Measurements from ENCODE around the gene RPL27. TPM values are rescaled to one million over a fixed set of nuclear protein-coding genes. Genes with fewer than 3 reads are reported as not detected.
A peak's percentile ranks its signal among the peaks of the same experiment; 100 is the strongest.

Gene RPL27
- total RNA-seq, 1 donor from 2014 or later = 1,148 TPM

- H3K27ac Mint-ChIP-seq = peak within 1 kb of the TSS; percentile 92
- peak within 1 kb of the TSS; percentile 93 for H3K4me3 Mint-ChIP-seq
- H3K27me3 Mint-ChIP-seq = peaks cover 4% of the 10 kb centered on the region
- H3K9me3 Mint-ChIP-seq = no peaks in the 10 kb centered on the region
- TF ChIP-seq CTCF (conservative IDR thresholded peaks at IDR 0.05) = peak; percentile 82
- peaks cover 19% of the 10 kb centered on the region for H3K4me1 Mint-ChIP-seq (ENCODE audit: unreplicated experiment)
- H3K36me3 Mint-ChIP-seq = no peaks in the 10 kb centered on the region
- DNase-seq (ENCODE audit: extremely low spot score, unreplicated experiment) = peak; percentile 89
Measured at GRCh38 chr17:43024407-43025289, 26.4 kb downstream of the RPL27 start, which contains the start of gene RND2. TSS of gene RND2 (plus strand) at chr17:43025231. CDS start at chr17:43025348, 117 bp downstream.

- Mint-ChIP-seq H3K4me3 (peak overlapping the region; percentile 91), H3K27ac (peak overlapping the region; percentile 70), H3K4me1 (ENCODE audit: unreplicated experiment) (peaks cover 13% of the 10 kb centered on the region), H3K36me3 (no peaks in the 10 kb centered on the region), H3K27me3 (peaks cover 4% of the 10 kb centered on the region), H3K9me3 (no peaks in the 10 kb centered on the region)
- no peak for DNase-seq (ENCODE audit: extremely low spot score, unreplicated experiment)
- no peak for TF ChIP-seq CTCF (conservative IDR thresholded peaks at IDR 0.05)
Measured at GRCh38 chr17:43025290-43025657, 27.1 kb downstream of the RPL27 start.

- no peak for TF ChIP-seq CTCF (conservative IDR thresholded peaks at IDR 0.05)
- peaks cover 12% of the 10 kb centered on the region for H3K4me1 Mint-ChIP-seq (ENCODE audit: unreplicated experiment)
- no peak for DNase-seq (ENCODE audit: extremely low spot score, unreplicated experiment)
- H3K36me3 Mint-ChIP-seq = no peaks in the 10 kb centered on the region
- H3K4me3 Mint-ChIP-seq = peak overlapping the region; percentile 91
- peak overlapping the region; percentile 70 for H3K27ac Mint-ChIP-seq
- H3K9me3 Mint-ChIP-seq = no peaks in the 10 kb centered on the region
- H3K27me3 Mint-ChIP-seq = peaks cover 4% of the 10 kb centered on the region
Measured at GRCh38 chr17:43025766-43026537, 27.7 kb downstream of the RPL27 start.

- peaks cover 12% of the 10 kb centered on the region for H3K4me1 Mint-ChIP-seq (ENCODE audit: unreplicated experiment)
- no peaks in the 10 kb centered on the region for H3K36me3 Mint-ChIP-seq
- H3K27me3 Mint-ChIP-seq = peaks cover 4% of the 10 kb centered on the region
- DNase-seq (ENCODE audit: extremely low spot score, unreplicated experiment) = no peak
- H3K4me3 Mint-ChIP-seq = peak overlapping the region; percentile 67
- TF ChIP-seq CTCF (conservative IDR thresholded peaks at IDR 0.05) = no peak
- H3K27ac Mint-ChIP-seq = no peak overlapping the region
- H3K9me3 Mint-ChIP-seq = no peaks in the 10 kb centered on the region
Measured at GRCh38 chr17:43026595-43026994, 28.4 kb downstream of the RPL27 start.

- Mint-ChIP-seq H3K9me3 (no peaks in the 10 kb centered on the region), H3K4me1 (ENCODE audit: unreplicated experiment) (peaks cover 12% of the 10 kb centered on the region), H3K27me3 (peaks cover 4% of the 10 kb centered on the region), H3K36me3 (no peaks in the 10 kb centered on the region), H3K27ac (peak overlapping the region; percentile 32), H3K4me3 (peak overlapping the region; percentile 44)
- DNase-seq (ENCODE audit: extremely low spot score, unreplicated experiment) = no peak
- TF ChIP-seq CTCF (conservative IDR thresholded peaks at IDR 0.05) = no peak
Measured at GRCh38 chr17:43027091-43028032, 29.1 kb downstream of the RPL27 start.

Measured in type B pancreatic cell (in vitro differentiated cells).